GM21447 (cell line): ENCODE measurements around the gene FABP6.
A peak's percentile ranks its signal among the peaks of the same experiment; 100 is the strongest.
"Not testable (repeated sequence)": the region's sequence is repeated elsewhere in the genome, so short reads cannot be mapped to it uniquely, and the experiment has no call there.

Experiments
- ATAC-seq: cut with Tn5 transposase; IDR thresholded peaks from one replicate; pipeline ENCODE4 v1.9.1; 2021; ENCODE audit not compliant: unreplicated experiment

FABP6 gene, protein sequence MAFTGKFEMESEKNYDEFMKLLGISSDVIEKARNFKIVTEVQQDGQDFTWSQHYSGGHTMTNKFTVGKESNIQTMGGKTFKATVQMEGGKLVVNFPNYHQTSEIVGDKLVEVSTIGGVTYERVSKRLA

DNA sequence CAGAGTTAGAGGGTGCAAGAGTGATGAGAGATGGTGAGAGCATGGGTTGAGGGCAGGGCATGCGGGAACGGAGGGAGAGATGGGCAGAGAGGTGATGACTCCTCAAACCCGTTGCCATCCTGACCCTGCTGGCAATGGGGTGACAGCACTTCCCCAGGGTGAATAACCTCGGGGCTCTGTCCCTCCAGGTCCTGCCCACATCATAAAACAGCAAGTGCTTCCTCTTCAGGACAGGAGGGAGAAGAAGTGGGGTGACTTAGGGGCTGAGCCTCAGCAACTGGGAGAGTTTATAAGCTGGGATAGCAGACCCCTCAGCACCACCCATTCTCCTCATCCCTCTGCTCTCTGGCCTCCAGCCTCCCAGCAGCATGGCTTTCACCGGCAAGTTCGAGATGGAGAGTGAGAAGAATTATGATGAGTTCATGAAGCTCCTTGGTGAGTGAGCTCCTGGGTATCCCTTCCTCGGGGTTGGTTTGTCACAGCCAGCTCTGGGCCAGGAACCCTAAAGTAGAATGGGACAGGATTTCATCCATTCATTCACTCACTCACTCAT, at the start of gene FABP6:
Gene FABP6 (plus strand): TSS at position 317 of the 553 bp plus-strand sequence. CDS start 52 bp downstream, at position 369.
- no peak for ATAC-seq

DNA sequence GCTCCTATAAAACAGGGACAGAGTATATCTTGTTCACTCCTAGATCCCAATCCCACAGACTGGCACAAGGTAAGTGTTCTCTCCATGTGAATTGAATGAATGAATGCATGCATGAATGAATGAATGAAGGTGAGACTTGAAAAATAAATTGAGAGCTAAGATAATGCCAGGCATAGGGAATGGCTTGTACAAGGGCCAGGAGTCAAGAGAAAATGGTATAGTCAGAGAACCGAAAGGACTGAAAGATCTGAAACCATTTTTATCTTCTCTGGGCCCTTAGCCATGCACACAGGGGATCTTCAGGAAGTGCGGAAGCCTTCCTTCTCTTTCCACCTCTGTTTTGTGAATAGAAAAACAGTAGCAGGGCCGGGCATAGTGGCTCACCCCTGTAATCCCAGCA, 48.4 kb upstream of the FABP6 start:
- ATAC-seq = no peak

DNA sequence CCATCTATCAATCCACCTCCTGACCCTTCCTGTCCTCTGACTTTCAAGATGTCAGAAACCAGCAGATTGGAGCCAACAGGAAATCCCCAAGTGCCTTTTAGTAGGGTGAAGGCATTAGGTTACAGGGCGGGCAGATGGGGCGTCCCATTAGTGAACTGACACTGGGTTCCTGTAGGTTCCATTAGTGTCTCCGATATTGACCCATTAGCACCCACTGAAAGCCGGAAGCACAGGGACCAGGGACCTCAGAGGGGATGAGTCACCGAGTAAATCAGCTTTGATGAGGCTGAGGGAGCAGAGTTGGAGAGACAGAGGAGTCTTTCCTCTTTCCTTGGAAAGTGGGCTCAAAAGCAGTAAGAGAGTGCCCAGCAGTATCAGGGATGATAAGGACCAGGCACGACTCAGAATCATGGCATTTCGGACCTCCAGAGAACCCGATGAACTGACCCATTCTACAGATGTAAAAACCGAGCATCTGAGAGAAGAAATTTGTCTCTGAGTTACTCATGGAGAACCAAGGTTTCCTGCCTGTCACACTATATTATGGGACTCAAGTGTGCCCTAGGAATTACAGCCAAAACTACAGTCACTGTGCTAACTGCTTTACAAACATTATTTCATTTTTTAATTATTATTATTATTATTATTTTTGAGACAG, 47.2 kb upstream of the FABP6 start:
- no peak for ATAC-seq

DNA sequence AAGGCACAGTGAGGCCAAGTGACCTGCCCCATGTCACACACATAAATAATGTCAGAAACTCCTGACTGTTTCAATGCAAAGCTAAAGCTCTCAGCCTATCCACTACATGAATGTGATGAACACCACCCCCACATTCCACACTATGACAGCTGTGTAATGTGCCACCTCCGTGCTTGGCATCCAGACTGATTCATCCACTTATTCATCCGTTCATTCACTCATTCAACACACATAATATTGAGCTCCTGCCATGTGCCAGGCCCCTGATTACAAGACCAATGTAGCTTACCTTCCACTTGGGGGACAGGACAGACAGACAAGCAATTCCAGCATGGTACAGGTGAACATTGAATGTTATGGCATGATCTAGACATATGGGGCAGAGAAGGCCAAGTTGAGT, 46.2 kb upstream of the FABP6 start:
- ATAC-seq = no peak

DNA sequence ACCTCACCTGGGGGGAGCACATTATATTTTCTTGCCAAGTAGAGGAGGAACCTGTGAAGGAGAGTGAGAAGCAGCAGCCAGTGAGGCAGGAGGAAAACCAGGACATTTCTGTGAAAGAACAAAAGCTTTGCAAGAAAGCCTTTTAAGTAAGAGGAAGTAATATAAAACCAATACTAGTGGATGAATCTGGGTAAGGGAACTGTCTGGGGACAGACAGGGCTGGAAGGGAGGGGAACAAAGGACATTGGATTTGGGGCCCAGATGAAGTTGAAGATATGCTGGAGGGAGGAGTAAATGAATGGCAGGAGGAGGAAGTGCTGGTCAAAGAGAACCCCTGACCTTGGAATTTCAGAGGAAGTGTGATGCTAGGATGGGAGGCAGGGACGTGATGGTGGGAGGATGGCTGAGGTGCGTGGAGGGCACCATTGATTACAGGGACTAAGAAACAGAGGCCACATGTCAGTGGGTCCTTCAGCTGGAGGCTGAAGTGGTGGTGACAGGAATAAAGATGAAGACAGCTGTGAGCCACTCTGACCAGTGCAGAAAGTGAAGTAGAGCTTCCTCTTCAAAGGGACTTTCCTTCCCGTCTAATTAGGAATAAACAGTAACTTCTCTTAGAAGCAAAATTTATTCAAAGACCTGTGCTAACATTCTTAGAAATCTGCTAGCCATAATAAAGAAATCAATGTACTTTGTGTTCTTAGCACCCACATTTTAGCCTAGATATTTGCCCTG, 43.5 kb upstream of the FABP6 start:
- ATAC-seq = no peak

DNA sequence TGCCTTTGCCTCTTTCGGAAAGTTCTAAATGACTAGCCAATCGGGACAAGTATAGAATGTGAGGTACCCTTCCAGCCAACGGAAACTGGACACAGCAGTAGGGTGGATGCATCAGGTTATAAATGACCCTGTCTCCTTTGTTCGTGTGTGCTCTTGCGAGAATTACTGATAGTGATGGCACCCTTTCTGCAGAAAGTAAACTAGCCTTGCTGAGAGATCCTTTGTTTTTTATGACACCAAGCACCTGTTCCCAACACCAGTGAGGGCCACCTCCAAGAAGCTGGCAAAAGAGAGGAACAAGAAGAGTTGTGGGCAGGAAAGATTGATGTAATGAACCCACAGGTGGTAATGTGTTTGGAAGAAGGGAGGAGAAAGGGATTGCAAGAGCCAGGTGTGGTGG, 42.8 kb upstream of the FABP6 start:
- ATAC-seq = no peak

DNA sequence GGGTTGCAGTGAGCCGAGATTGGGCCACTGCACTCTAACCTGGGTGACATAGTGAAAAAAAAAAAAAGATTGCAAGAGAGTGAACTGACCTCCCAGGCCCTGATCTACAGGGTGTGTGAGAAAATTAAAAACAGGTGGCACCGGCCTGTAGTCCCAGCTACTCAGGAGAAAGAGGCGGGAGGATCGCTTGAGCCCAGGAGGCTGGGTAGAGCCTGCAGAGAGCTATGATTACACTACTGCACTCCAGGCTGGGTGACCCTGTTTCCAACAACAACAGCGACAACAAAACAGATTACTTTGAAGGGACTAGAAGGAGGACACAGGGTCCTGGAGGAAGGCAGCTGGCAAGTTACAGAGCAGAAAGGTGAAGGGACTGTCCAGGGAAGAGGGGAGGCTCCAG, 42.2 kb upstream of the FABP6 start:
- no peak for ATAC-seq

DNA sequence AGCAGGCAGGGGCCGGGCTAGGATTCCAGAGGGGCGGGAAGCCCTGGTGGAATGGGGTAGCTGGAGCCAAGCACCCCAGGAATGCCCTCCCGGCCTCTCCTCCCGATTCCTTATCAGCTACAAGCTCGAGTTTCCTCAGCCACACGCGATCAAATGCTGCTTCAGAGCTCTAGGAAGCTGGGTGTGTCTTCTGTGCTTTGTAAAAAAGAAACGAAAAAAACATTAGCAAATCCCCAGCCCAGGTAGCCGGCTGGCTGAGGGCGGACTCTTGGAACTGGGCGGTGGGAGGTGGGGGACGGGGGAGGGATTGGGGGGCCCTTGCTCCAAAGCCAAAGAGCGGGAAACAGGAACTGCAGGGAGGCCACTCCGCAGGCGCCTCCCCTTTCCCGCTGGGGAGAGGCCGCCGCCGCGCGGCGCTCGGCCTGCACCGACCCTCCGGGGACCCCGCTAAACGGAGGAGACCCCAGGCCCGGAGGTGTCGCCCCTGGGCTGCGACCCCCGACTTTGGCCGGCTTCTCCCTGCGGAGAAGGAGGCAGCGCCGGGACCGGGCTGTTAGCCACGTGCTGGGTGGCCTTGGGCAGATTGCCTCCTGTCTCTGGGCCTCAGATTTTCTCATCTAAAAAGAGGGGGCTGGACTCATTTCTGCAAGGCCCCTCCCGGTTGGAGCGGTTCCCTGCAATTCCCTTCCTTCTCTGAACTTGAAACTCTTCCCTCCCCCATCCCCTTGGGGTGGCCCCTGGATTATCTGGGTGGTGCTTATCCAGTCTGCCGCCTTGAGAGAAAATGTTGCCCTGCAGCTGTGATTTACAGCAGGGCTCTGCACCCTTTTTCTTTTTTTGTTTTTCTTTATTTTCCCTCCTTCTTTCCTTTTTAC, 40.9 kb upstream of the FABP6 start:
- no peak for ATAC-seq

DNA sequence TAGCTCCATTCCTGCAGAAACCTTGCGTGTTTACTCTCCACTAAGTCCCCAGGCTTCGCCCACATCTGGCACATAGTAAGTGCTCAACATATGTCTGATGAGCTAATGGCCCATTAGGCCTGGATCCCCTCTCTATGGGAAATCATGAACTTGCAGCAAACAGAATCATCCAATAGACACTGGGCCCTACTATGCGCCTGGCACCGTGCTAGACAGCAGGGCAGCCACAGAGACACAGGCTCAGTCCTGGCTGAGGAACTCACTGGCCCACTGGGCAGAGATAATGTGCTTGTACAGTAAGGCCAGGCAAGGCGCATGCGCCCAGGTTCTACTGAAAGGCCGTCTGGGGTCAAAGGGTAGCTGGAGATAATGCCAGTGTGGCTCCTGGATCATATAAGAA, 36.9 kb upstream of the FABP6 start:
- ATAC-seq = no peak

DNA sequence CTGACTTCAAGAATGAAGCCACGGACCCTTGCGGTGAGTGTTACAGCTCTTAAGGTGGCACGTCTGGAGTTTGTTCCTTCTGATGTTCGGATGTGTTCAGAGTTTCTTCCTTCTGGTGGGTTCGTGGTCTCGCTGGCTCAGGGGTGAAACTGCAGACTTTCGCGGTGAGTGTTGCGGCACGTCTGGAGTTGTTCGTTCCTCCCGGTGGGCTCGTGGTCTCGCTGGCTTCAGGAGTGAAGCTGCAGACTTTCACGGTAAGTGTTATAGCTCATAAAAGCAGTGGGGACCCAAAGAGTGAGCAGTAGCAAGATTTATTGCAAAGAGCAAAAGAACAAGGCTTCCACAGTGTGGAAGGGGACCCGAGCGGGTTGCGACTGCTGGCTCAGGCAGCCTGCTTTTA, 36.2 kb upstream of the FABP6 start:
- not testable (repeated sequence) for ATAC-seq

DNA sequence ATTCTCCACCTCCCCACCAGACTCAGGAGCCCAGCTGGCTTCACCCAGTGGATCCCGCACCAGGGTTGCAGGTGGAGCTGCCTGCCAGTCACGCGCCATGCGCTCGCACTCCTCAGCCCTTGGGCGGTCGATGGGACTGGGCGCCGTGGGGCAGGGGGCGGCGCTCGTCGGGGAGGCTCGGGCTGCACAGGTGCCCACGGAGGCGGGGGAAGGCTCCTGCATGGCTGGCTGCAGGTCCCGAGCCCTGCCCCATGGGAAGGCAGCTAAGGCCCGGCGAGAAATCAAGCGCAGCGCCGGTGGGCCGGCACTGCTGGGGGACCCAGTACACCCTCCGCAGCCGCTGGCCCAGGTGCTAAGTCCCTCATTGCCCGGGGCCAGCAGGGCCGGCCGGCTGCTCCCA, 35.5 kb upstream of the FABP6 start:
- ATAC-seq = not testable (repeated sequence)

DNA sequence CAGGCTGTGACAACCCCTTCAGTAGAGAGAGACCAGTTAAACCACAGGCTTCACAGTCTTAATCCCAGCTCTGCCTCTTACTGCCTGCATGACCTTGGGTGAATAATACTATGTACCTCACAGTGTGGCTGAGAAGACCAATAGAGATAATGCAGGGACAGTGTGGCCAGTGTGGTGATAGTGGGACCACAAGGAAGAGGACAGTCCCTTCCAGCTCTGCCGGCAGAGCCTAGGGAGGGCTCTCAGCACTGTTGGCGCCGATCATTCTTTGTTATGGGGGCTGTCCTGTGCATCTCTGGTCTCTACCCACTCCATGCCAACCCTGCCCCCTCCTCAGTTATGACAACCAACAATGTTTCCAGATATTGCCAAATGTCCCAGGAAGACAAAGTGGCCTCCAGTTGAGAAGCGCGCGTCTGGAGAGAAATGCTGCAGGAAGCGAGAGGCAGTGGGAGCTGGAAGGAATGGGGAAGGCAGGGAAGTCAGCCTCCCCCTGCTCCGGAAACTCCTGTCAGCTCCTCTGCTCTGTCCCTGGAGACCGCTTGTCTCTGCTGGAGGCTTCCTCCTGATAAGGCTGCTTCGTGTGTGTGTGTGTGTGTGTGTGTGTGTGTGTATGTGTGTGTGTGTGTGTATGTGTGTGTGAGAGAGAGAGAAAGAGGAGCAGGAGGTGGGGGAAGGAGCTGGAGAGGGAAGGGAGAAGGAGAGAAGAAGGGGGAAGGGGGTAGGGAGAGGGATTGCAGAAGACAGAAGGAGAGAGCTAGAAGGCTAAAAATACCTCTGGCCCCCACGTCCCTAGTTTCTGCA, 31.8 kb upstream of the FABP6 start:
- ATAC-seq = no peak

DNA sequence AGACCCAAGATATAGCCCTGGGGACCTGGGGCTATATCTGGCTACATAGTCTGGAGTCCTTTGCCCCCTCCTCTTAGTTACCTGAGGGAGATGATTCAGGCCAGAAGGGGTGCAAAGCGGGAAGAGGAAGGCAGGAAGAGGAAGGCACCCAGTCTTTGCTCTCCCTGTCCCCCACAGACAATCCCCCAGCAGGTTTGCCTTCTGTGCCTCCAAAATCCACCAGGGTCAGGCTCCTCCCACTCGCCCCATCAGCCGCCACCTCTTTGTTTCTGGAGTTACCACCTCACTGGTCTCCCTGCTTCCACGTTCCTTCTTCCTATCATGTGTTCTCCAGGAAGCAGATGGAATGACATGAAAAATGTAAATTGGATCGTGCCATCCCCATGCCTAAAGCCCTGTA, 31.2 kb upstream of the FABP6 start:
- ATAC-seq = no peak

DNA sequence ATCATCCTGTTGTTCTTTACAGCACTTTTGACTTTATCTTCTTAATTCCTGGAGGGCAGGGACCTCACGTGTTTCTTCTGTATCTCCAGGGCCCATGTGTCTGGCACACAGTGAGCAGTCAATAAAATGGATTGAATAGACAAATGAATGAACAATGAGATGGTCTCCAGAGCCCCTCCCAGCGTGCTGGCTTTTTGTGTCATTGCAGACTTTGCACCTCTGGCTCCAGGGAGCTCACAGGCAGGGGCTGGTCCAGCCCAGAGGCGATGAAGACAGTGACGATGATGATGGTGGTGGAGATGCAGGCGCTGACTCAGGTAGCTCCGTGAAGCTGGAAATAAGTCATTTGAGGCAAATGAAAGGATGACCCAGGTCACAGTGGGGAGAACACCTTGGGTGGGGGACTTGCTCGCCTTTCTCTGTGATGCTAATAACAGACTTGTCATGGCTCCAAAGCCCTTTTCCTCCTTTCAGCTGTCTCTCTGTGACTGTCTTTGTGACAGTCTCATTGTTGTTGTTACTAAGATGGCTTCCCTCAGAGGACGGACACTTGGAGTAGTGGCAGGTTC, 30.4 kb upstream of the FABP6 start:
- ATAC-seq = no peak

DNA sequence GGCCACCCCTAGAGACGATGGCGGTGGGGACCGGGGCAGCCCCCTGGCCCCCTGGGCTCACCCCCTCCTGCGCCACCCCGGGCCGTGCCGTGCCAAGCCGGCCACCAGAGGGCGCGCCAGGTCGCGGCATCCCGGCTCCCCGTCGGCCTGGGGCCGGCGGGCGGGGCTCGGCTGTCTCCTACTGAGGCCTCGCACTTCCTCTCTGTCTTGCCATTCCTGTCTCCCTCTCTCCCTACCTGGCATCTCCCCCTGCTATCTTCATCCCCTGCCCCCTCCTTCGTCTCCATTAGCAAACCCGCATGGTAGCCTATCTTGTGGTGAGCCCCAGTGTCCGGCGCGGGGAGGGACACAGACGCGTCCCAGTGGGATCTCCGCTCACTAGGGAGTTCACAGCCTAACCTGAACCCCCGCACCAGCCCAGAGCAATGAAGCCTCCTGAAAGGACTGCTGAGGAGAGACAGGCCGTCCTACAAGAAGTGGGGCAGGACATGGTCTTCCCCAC, 29.8 kb upstream of the FABP6 start:
- peak; percentile 90 for ATAC-seq

DNA sequence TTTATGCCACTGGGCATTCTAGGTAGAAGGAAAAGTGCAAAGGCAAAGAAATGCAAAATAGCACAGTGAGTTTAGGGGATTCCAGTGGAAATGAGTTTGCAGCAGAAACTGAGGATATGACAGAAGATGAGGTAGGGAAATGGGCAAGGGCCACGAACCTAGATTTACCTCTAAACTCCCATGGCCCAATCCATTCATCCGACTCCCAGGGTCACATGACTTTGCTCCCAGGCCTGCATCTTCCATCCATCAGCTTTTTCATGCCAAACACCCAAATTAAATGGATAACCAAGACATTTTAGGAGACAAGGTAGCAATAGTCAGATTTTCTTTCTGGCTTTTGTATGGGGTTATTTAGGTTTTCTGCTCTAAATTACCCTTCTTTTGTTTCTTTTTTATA, 22.2 kb upstream of the FABP6 start:
- ATAC-seq = no peak

DNA sequence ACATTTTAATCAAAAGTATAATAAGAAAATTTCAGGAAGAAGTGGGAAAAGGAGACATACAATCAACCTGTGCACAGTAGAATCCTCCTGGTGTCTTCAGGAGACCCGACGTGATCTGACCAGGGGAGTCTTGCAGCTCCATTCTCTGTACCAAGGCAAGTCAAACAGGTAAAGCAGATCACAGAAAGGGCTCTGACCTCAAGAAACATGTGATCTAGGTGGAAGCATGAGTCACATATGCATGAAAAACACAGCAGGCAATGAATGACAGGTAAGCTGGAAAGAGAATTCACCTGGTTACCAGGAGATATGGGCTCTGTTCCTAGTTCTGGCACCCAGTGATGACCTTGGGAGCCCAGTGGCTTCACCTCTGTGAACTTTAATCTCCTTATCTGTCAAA, 19.4 kb upstream of the FABP6 start:
- ATAC-seq = no peak

DNA sequence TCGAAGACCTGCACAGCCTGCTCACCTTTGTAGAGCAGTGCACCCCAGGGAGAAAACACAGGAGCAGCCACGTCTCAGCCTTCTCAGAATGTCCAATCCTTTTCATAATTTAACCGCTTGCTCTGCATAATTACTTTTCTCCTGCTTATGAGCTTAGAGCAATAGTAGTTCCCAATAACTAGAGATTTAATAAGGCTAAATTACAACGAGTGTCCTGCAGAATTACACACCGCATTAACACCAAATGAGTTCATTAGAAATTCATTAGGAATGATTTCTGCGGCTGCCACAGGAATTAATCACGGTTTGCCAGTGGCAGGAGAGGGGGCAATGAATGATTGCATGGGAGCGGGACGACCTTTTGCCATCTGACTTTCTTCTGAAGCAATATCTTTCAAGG, 18.7 kb upstream of the FABP6 start:
- ATAC-seq = no peak

DNA sequence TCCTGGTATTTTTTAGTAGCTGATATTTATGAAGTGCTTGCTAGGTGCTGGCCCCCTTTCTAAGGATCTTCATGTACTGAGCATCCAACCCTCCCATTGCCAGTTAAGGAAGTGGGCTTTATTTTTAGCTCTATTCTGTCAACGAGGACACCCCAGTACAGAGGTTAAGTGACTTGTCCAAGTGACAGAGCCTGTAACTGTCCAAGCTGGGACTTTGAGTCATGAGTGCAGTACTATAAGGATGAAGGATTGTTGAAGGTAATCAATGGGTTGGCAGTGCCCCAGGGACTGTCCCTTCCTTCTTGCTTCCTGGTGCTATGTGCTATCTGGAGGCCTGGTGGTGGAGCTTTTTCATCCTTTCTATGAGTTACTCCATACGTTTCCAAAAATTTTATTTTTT, 18.0 kb upstream of the FABP6 start:
- no peak for ATAC-seq

DNA sequence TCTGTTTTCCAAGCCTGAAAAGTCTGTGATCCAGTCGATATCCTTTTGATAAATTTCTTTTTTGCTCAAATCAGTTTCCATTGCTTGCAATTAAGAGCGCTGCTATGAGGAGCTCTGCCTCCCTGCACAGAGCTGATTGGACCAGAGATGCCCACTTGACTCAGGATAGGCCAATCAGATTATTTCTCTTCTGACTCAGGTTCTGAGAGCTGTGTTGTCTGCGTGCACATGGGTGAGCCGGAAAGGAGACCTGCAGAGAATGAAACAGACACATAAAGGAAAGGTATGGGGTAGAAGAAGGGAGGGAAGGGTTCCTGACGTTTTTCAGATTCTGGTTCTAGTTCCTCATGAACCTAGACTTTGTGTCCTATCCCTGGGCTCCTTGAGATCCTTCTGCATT, 15.8 kb upstream of the FABP6 start:
- no peak for ATAC-seq
